B cell (primary cell): ENCODE data around the gene LURAP1L.

Source experiments
- EZH2 ChIP-seq: IDR thresholded peaks from 2 replicates; pipeline ENCODE4 v1.6.1; 2012; ENCODE audit warnings: borderline replicate concordance, low read depth, mild to moderate bottlenecking, moderate library complexity, low read length; ENCODE audit not compliant: insufficient read depth, poor library complexity, severe bottlenecking
- TF ChIP-seq, protein P1 (sequence below): fragments of 200-600 bp; IDR thresholded peaks from one replicate; pipeline ENCODE4 v1.8.0; 2022; ENCODE audit warnings: antibody characterized with exemption, mild to moderate bottlenecking

GRCh38 chr9:12737871-12738270 is 36.9 kb upstream of the LURAP1L start:
- TF ChIP-seq, protein P1, sequence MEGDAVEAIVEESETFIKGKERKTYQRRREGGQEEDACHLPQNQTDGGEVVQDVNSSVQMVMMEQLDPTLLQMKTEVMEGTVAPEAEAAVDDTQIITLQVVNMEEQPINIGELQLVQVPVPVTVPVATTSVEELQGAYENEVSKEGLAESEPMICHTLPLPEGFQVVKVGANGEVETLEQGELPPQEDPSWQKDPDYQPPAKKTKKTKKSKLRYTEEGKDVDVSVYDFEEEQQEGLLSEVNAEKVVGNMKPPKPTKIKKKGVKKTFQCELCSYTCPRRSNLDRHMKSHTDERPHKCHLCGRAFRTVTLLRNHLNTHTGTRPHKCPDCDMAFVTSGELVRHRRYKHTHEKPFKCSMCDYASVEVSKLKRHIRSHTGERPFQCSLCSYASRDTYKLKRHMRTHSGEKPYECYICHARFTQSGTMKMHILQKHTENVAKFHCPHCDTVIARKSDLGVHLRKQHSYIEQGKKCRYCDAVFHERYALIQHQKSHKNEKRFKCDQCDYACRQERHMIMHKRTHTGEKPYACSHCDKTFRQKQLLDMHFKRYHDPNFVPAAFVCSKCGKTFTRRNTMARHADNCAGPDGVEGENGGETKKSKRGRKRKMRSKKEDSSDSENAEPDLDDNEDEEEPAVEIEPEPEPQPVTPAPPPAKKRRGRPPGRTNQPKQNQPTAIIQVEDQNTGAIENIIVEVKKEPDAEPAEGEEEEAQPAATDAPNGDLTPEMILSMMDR: no peak
- no peak for TF ChIP-seq EZH2
